ENCODE data around the gene GREB1L. TPM values are rescaled to one million over a fixed set of nuclear protein-coding genes. Genes with fewer than 3 reads are reported as not detected.

GREB1L gene
- total RNA-seq, 2 donors from 2014 or later, result 3.1 to 3.9 TPM

- H3K9ac ChIP-seq (ENCODE audit: extremely low read depth, low read length, poor library complexity, severe bottlenecking), result no peak overlapping the region
- H3K4me1 ChIP-seq (ENCODE audit: control insufficient read depth, insufficient read depth, low read length), result peaks cover 4% of the 10 kb centered on the region
- no peaks in the 10 kb centered on the region for H3K36me3 Mint-ChIP-seq (ENCODE audit: low read depth)
- TF ChIP-seq, protein P1, sequence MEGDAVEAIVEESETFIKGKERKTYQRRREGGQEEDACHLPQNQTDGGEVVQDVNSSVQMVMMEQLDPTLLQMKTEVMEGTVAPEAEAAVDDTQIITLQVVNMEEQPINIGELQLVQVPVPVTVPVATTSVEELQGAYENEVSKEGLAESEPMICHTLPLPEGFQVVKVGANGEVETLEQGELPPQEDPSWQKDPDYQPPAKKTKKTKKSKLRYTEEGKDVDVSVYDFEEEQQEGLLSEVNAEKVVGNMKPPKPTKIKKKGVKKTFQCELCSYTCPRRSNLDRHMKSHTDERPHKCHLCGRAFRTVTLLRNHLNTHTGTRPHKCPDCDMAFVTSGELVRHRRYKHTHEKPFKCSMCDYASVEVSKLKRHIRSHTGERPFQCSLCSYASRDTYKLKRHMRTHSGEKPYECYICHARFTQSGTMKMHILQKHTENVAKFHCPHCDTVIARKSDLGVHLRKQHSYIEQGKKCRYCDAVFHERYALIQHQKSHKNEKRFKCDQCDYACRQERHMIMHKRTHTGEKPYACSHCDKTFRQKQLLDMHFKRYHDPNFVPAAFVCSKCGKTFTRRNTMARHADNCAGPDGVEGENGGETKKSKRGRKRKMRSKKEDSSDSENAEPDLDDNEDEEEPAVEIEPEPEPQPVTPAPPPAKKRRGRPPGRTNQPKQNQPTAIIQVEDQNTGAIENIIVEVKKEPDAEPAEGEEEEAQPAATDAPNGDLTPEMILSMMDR (conservative IDR thresholded peaks at IDR 0.05), result no peak
- H3K4me1 Mint-ChIP-seq, result peaks cover 20% of the 10 kb centered on the region
- no peak overlapping the region for H3K4me3 Mint-ChIP-seq
- no peak overlapping the region for H3K27ac ChIP-seq (ENCODE audit: low read depth, low read length)
- no peak overlapping the region for H3K4me3 ChIP-seq (ENCODE audit: low read length)
- no peak for DNase-seq
- H3K27me3 Mint-ChIP-seq (ENCODE audit: insufficient read depth), result peaks cover 96% of the 10 kb centered on the region
- H3K36me3 ChIP-seq (ENCODE audit: control insufficient read depth, insufficient read depth, low read length), result no peaks in the 10 kb centered on the region
- WGBS, 2 experiments (ENCODE audit: insufficient coverage in 1 of 2, insufficient read length in 1 of 2), result 88% methylated on average over 1 of the region's 1 CpG; no CpG with 5 or more reads in 1 of the 2 experiments
- peaks cover 3% of the 10 kb centered on the region for H3K9me3 Mint-ChIP-seq
- H3K27me3 ChIP-seq (ENCODE audit: control insufficient read depth, insufficient read depth, low read length, poor library complexity, severe bottlenecking), result peaks cover 94% of the 10 kb centered on the region
- H3K27ac Mint-ChIP-seq, result no peak overlapping the region
- no peaks in the 10 kb centered on the region for H3K9me3 ChIP-seq (ENCODE audit: control insufficient read depth, low read length)
Observed at GRCh38 chr18:21389903-21390302, 147.9 kb downstream of the GREB1L start.

GRCh38 chr18:21391074-21391673 is 149.1 kb downstream of the GREB1L start:
- H3K27ac ChIP-seq (ENCODE audit: low read depth, low read length), result no peak overlapping the region
- peaks cover 3% of the 10 kb centered on the region for H3K9me3 Mint-ChIP-seq
- H3K4me3 Mint-ChIP-seq, result no peak overlapping the region
- no peak for DNase-seq
- peaks cover 96% of the 10 kb centered on the region for H3K27me3 Mint-ChIP-seq (ENCODE audit: insufficient read depth)
- peaks cover 13% of the 10 kb centered on the region for H3K4me1 Mint-ChIP-seq
- H3K36me3 Mint-ChIP-seq (ENCODE audit: low read depth), result no peaks in the 10 kb centered on the region
- H3K27ac Mint-ChIP-seq, result no peak overlapping the region
- TF ChIP-seq, protein P1 (conservative IDR thresholded peaks at IDR 0.05), result no peak
- H3K36me3 ChIP-seq (ENCODE audit: control insufficient read depth, insufficient read depth, low read length), result no peaks in the 10 kb centered on the region
- H3K27me3 ChIP-seq (ENCODE audit: control insufficient read depth, insufficient read depth, low read length, poor library complexity, severe bottlenecking), result peaks cover 94% of the 10 kb centered on the region
- 61% methylated on average over 3 of the region's 3 CpGs; no CpG with 5 or more reads in 1 of the 2 experiments for WGBS, 2 experiments (ENCODE audit: insufficient coverage in 1 of 2, insufficient read length in 1 of 2)
- no peak overlapping the region for H3K9ac ChIP-seq (ENCODE audit: extremely low read depth, low read length, poor library complexity, severe bottlenecking)
- H3K4me3 ChIP-seq (ENCODE audit: low read length), result no peak overlapping the region
- H3K9me3 ChIP-seq (ENCODE audit: control insufficient read depth, low read length), result no peaks in the 10 kb centered on the region
- H3K4me1 ChIP-seq (ENCODE audit: control insufficient read depth, insufficient read depth, low read length), result peaks cover 4% of the 10 kb centered on the region

DNA sequence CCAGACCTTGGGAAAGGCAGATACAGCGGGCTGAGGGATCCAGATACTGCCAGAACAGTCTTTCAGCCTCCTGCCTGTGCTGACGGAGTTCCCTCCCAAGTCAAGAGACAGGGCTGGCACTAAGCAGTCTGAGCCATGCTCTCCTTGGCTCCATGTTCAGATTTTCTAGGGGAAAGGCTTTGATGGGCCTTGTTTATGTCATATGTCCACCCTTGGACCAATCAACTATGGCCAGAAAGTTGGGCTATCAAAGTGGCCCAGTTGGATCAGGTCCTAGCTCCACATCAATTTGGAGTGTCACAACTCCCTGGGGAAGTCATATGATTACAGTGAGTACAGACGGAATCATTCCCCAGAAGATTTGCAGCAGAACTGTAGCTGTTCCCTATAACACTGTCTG is 152.0 kb downstream of the GREB1L start:
- Mint-ChIP-seq H3K36me3 (ENCODE audit: low read depth) (no peaks in the 10 kb centered on the region), H3K27me3 (ENCODE audit: insufficient read depth) (peaks cover 92% of the 10 kb centered on the region), H3K27ac (no peak overlapping the region), H3K4me1 (peaks cover 15% of the 10 kb centered on the region), H3K9me3 (no peaks in the 10 kb centered on the region), H3K4me3 (no peak overlapping the region)
- no peak for DNase-seq
- H3K27ac ChIP-seq (ENCODE audit: low read depth, low read length), result no peak overlapping the region
- no peak overlapping the region for H3K4me3 ChIP-seq (ENCODE audit: low read length)
- no peak overlapping the region for H3K9ac ChIP-seq (ENCODE audit: extremely low read depth, low read length, poor library complexity, severe bottlenecking)
- H3K36me3 ChIP-seq (ENCODE audit: control insufficient read depth, insufficient read depth, low read length), result no peaks in the 10 kb centered on the region
- 91 to 100% methylated on average over 2 to 3 of the region's 3 CpGs for WGBS, 2 experiments (ENCODE audit: insufficient coverage in 1 of 2, insufficient read length in 1 of 2)
- TF ChIP-seq, protein P1 (conservative IDR thresholded peaks at IDR 0.05), result no peak
- peaks cover 96% of the 10 kb centered on the region for H3K27me3 ChIP-seq (ENCODE audit: control insufficient read depth, insufficient read depth, low read length, poor library complexity, severe bottlenecking)
- no peaks in the 10 kb centered on the region for H3K4me1 ChIP-seq (ENCODE audit: control insufficient read depth, insufficient read depth, low read length)
- no peaks in the 10 kb centered on the region for H3K9me3 ChIP-seq (ENCODE audit: control insufficient read depth, low read length)
